Keratinocyte (primary cell): ENCODE data around the gene PSMD6. TPM values are rescaled to one million over a fixed set of nuclear protein-coding genes. Genes with fewer than 3 reads are reported as not detected.

Source experiments
- DNase-seq: peaks from one replicate; pipeline ENCODE4 v3.0.0-alpha.2; 2011; ENCODE audit warnings: low read depth, missing footprints, low spot score
- FAIRE-seq: peaks from 2 replicates; lab custom pipeline; 2011; peaks lifted over from hg19 to GRCh38; lab: Jason Lieb, UNC
- H2AFZ ChIP-seq: 2 replicates; pipeline ENCODE4 v1.6.0; 2012; ENCODE audit warnings: low read length, control low read depth, inconsistent platforms; ENCODE audit not compliant: control insufficient read depth
- H3K27ac ChIP-seq: 2 replicates; pipeline ENCODE4 v1.5.1; 2011; ENCODE audit warnings: low read length; ENCODE audit not compliant: control insufficient read depth, insufficient read depth
- H3K27me3 ChIP-seq: 3 replicates; pipeline ENCODE4 v1.6.0; 2011; ENCODE audit warnings: low read length; ENCODE audit not compliant: control insufficient read depth, insufficient read depth; ENCODE audit errors: extremely low read depth
- H3K36me3 ChIP-seq, 2 experiments: 2 replicates in 1 of 2; 3 replicates in 1 of 2; pipeline ENCODE4 v1.5.1; 2011; ENCODE audit warnings: low read length in 2 of 2, mild to moderate bottlenecking in 1 of 2; ENCODE audit not compliant: control insufficient read depth in 2 of 2, insufficient read depth in 2 of 2; ENCODE audit errors: extremely low read depth in 1 of 2
- H3K4me1 ChIP-seq: 3 replicates; pipeline ENCODE4 v1.5.1; 2011; ENCODE audit warnings: low read length; ENCODE audit not compliant: control insufficient read depth, insufficient read depth; ENCODE audit errors: extremely low read depth
- H3K4me2 ChIP-seq: 3 replicates; pipeline ENCODE4 v1.6.0; 2011; ENCODE audit warnings: low read depth, low read length; ENCODE audit not compliant: control insufficient read depth, insufficient read depth; ENCODE audit errors: extremely low read depth
- H3K4me3 ChIP-seq, 3 experiments: fragments of 200-600 bp in 1 of 3; sonication (generic) in 1 of 3; 2 replicates in 2 of 3; 3 replicates in 1 of 3; pipeline ENCODE4 v1.5.1; 2011 to 2016; ENCODE audit warnings: low read length in 3 of 3, mild to moderate bottlenecking in 3 of 3, control low read depth in 2 of 3, inconsistent platforms in 1 of 3, low read depth in 1 of 3, mixed read lengths in 1 of 3, mixed run types in 1 of 3, moderate library complexity in 1 of 3; ENCODE audit not compliant: control insufficient read depth in 2 of 3, insufficient read depth in 2 of 3; ENCODE audit errors: extremely low read depth in 1 of 3
- H3K79me2 ChIP-seq: 2 replicates; pipeline ENCODE4 v1.6.0; 2012; ENCODE audit warnings: low read length; ENCODE audit not compliant: control insufficient read depth, insufficient read depth
- H3K9ac ChIP-seq: 3 replicates; pipeline ENCODE4 v1.6.0; 2011; ENCODE audit warnings: low read length; ENCODE audit not compliant: control insufficient read depth, insufficient read depth; ENCODE audit errors: extremely low read depth
- H3K9me1 ChIP-seq: 3 replicates; pipeline ENCODE4 v1.6.0; 2011; ENCODE audit warnings: low read length; ENCODE audit not compliant: control insufficient read depth, insufficient read depth; ENCODE audit errors: extremely low read depth
- H3K9me3 ChIP-seq: 2 replicates; pipeline ENCODE4 v1.5.1; 2012; ENCODE audit warnings: low read depth, low read length; ENCODE audit not compliant: control insufficient read depth
- H4K20me1 ChIP-seq: 3 replicates; pipeline ENCODE4 v1.6.0; 2011; ENCODE audit warnings: low read length; ENCODE audit not compliant: control insufficient read depth, insufficient read depth; ENCODE audit errors: extremely low read depth
- EZH2 ChIP-seq: IDR thresholded peaks from one replicate; pipeline ENCODE4 v1.6.1; 2012; ENCODE audit warnings: inconsistent platforms, mild to moderate bottlenecking, low read length, moderate library complexity
- dilution Hi-C: fragments of 300-500 bp; cut with MboI; formaldehyde crosslinking; loops from one replicate; pipeline ENCODE4 v1.7.0; 2020; ENCODE audit warnings: low sequenced_read_pairs; ENCODE audit not compliant: extremely low pct_ligation_motif_present
- polyA plus RNA-seq, 5 experiments: library from polyadenylated mRNA; depleted of rRNA in 3 of 5; stranded (reverse) in 3 of 5; stranded (forward) in 1 of 5; unstranded in 1 of 5; fragments of >200 nt; gene quantifications; 1 replicate in 1 of 5; 2 replicates in 3 of 5; 3 replicates in 1 of 5; pipeline versions ENCODE4 v1.2.1 to v1.2.3, GENCODE V29; 2011 to 2012; ENCODE audit warnings: missing spikeins in 2 of 5, low read depth in 1 of 5, low replicate concordance in 1 of 5
- TF ChIP-seq, protein P1 (sequence below), 3 experiments: IDR thresholded peaks in 1 of 3; conservative IDR thresholded peaks in 1 of 3; optimal IDR thresholded peaks in 1 of 3; 2 replicates in 2 of 3; 3 replicates in 1 of 3; pipeline versions ENCODE3 to v1.5.1; 2011; ENCODE audit warnings: low read length in 3 of 3, mild to moderate bottlenecking in 3 of 3, moderate library complexity in 2 of 3, control low read depth in 1 of 3, inconsistent platforms in 1 of 3; ENCODE audit not compliant: insufficient read depth in 2 of 3; ENCODE audit errors: extremely low read depth in 1 of 3

The PSMD6 gene
- polyA plus RNA-seq, 1 donor (not counting 4 experiments of a cell fraction or from before 2014, with no cell fraction given) = 100 TPM

DNA sequence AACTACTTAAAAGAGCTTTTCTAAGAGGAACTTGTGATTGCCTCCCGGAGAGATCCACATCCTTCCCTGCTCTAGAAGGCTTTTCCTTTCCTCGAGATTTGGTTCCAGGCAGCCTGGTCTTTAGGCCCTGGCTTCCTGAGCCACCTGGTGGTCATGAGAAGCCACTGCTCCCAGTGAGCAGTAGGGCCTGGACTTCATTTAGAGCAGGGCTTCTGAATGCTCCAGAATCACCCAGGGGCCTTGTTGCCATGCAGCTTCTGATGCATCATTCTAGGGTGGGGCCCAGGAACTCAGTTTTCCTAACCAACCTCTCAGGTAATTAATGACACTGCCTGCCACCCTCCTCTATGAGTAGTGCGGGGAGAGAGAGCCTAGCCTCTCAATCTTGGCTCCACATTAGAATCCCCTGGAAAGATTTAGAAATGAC is 29.6 kb downstream of the PSMD6 start:
- Histone ChIP-seq H3K79me2 (no peaks in the 10 kb centered on the region), H3K27me3 (no peaks in the 10 kb centered on the region), H3K4me2 (no peak overlapping the region), H3K36me3 (peaks cover 36 to 59% of the 10 kb centered on the region in 2 experiments), H3K4me3 (no peak overlapping the region), H3K9me1 (no peaks in the 10 kb centered on the region), H2AFZ (no peak overlapping the region), H3K9me3 (no peaks in the 10 kb centered on the region), H3K27ac (peak overlapping the region; percentile 36), H3K9ac (peak overlapping the region; percentile 23), H4K20me1 (no peaks in the 10 kb centered on the region), H3K4me1 (peaks cover 15% of the 10 kb centered on the region)
- dilution Hi-C loops = no loop called here
- TF ChIP-seq, protein P1, sequence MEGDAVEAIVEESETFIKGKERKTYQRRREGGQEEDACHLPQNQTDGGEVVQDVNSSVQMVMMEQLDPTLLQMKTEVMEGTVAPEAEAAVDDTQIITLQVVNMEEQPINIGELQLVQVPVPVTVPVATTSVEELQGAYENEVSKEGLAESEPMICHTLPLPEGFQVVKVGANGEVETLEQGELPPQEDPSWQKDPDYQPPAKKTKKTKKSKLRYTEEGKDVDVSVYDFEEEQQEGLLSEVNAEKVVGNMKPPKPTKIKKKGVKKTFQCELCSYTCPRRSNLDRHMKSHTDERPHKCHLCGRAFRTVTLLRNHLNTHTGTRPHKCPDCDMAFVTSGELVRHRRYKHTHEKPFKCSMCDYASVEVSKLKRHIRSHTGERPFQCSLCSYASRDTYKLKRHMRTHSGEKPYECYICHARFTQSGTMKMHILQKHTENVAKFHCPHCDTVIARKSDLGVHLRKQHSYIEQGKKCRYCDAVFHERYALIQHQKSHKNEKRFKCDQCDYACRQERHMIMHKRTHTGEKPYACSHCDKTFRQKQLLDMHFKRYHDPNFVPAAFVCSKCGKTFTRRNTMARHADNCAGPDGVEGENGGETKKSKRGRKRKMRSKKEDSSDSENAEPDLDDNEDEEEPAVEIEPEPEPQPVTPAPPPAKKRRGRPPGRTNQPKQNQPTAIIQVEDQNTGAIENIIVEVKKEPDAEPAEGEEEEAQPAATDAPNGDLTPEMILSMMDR (optimal IDR thresholded peaks at IDR 0.05 in 1 of 3, IDR thresholded peaks at IDR 0.05 in 1 of 3, conservative IDR thresholded peaks at IDR 0.05 in 1 of 3; ENCODE audit: extremely low read depth in 1 of 3, insufficient read depth in 2 of 3, low read length in 3 of 3) = peak; percentile 86 to 96 (median 93)
- no peak for TF ChIP-seq EZH2
- DNase-seq (peak; percentile 69), FAIRE-seq (peak; percentile 26)

DNA sequence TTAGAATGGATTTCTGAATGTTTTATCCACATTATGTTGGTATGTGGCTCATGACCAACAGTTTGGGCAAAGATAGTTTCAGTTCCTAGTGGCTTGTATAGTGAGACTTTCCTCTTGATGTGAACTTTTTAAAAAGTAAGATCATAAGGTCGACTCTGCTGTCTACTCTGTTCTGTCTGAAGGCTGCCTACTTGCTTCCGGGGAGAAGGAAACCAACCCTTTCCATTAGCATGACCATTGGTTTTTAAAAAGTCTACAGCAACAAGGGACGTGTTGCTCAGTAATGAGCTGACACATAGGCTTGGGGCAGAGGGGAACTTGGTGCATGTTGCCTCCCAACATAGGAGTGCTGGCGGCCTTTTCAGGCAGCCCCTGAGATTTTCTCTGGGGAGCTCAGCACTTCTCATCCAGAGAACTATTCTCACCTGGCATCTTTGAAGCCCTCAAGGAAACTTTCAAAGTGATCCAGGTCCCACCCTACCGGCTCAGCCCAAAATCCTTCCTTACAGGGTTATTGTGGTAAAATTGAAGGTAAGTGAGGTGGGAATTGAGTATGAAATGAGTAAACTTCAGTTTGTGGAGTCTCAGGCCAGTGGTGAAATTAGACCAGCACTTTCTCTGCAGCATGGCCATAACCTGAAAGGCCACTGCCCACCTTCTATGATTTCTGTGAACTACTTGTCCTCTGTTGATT is 30.6 kb downstream of the PSMD6 start:
- Histone ChIP-seq H3K4me2 (no peak overlapping the region), H3K79me2 (no peaks in the 10 kb centered on the region), H3K9me3 (no peaks in the 10 kb centered on the region), H3K9ac (no peak overlapping the region), H3K27ac (no peak overlapping the region), H3K4me3 (no peak overlapping the region), H3K4me1 (peaks cover 20% of the 10 kb centered on the region), H3K9me1 (no peaks in the 10 kb centered on the region), H4K20me1 (no peaks in the 10 kb centered on the region), H3K27me3 (no peaks in the 10 kb centered on the region), H2AFZ (no peak overlapping the region), H3K36me3 (peaks cover 33 to 63% of the 10 kb centered on the region in 2 experiments)
- TF ChIP-seq, protein P1 (optimal IDR thresholded peaks at IDR 0.05 in 1 of 3, IDR thresholded peaks at IDR 0.05 in 1 of 3, conservative IDR thresholded peaks at IDR 0.05 in 1 of 3; ENCODE audit: extremely low read depth in 1 of 3, insufficient read depth in 2 of 3, low read length in 3 of 3) = no peak
- no peak for TF ChIP-seq EZH2
- FAIRE-seq (no peak), DNase-seq (no peak)
- dilution Hi-C loops = no loop called here
